T-helper 1 cell treated with Interleukin-12 subunit alpha and Interleukin-12 subunit beta and Interleukin-4 antibody, amounts not matched to agents 30 ng/mL and 1 ng/mL, for 36 hours (primary cell): ENCODE results near the gene SLC5A2. TPM values are rescaled to one million over a fixed set of nuclear protein-coding genes. Genes with fewer than 3 reads are reported as not detected.

Experiments used
- intact Hi-C: fragments of 100-400 bp; cut with micrococcal nuclease; formaldehyde crosslinking; loops from one replicate; pipeline ENCODE4 v1.15.1; 2024
- total RNA-seq: library from RNA; stranded (reverse); gene quantifications from 2 replicates; pipeline ENCODE4 v1.2.3, GENCODE V29; 2022

The SLC5A2 gene
- total RNA-seq, 1 donor from 2014 or later = not detected

DNA sequence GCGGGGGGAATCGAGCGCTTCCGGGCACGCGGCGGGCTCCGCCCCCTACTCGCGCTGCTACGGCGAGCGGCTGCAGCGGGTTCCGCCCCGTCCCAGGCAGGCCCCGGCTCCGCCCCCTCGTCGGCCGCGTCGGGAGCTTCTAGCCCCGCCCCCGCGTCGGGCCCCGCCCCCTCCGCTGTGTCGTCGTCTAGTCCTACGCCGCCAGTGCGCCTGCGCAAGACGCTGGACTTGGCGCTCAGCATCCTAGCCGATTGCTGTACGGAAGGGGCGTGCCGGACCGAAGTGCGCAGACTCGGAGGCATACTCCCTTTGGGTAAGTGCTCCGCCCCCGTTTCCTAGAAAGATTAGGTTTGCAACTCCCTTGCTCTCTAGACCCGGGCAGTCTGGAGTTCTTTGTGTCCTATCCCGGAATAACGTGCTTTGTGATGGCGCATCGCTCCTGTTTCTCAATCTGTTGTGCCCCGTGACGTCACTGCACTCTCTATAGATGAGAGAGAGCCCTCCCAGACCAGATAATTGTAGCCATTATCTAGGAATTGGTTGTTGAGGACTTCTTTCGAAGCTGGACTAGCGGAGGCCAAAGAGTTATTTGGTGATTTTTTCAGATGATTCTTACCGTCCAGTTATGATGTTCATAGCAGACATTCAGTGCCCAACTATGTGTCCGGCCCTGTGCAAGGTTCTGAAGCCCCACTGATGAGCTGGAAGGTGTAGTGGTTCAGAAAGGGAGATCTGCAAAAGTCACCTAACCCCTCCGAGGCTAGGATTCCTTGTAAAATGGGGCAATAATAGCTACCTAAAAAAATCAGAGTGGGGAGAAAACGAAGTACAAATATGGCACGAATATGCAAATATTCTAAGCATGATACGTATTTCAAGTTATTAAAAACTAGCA is 23.0 kb upstream of the SLC5A2 start:
- intact Hi-C loops = loop anchor here (1.0 to 5.0 kb wide), 22 partner anchors 17 to 802 kb away; partner anchors contain the start of genes BCKDK, FBRS, FBXL19 and FUS

DNA sequence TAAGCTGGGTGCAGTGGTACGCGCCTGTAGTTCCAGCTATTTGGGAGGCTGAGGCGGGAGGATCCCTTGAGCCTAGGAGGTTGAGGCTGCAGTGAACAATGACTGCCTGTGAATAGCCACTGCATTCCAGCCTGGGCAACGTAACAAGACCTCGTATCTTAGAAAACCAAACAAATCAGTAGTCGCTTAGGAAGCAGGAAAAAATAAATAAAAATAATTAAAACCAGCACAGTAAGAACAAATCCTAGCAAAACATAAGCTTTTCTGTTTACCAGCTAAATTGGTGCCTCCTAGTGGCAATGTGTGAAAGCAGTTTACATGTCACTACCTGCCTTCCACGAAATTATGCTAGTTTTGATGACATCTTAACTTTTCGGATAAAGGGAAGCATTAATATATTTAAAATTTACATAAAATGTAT is 22.3 kb upstream of the SLC5A2 start:
- intact Hi-C loops = loop anchor here (1.0 kb wide), 2 partner anchors 235 to 409 kb away; no protein-coding TSS in a partner anchor

DNA sequence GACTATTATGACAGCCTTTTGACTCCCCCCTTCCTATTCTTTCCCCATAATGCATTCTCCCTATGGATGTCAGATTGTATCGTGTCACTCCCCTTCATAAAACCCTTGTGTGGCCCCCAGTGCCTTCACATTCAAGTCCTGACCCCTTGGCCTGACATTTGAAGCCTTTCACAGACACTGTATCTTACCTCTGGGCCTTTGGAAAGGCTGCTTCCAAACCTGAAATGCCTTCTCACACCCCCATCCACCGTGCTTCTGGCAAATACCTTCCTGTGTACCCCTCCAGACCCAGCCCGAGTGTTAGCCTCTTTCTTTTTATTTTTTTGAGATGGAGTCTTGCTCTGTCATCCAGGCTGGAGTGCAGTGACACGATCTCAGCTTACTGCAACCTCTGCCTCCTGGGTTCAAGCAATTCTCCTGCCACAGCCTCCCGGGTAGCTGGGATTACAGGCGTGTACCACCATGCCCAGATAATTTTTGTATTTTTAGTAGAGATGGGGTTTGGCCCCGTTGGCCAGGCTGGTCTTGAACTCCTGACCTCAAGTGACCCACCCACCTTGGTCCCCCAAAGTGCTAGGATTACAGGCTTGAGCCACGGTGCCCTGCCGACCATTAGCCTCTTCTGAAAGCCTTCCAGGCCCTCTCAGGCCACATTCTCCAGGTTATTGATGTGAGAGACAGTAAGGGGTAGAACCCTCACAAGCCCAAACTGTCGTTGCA is 21.6 kb upstream of the SLC5A2 start:
- intact Hi-C loops = no loop called here

DNA sequence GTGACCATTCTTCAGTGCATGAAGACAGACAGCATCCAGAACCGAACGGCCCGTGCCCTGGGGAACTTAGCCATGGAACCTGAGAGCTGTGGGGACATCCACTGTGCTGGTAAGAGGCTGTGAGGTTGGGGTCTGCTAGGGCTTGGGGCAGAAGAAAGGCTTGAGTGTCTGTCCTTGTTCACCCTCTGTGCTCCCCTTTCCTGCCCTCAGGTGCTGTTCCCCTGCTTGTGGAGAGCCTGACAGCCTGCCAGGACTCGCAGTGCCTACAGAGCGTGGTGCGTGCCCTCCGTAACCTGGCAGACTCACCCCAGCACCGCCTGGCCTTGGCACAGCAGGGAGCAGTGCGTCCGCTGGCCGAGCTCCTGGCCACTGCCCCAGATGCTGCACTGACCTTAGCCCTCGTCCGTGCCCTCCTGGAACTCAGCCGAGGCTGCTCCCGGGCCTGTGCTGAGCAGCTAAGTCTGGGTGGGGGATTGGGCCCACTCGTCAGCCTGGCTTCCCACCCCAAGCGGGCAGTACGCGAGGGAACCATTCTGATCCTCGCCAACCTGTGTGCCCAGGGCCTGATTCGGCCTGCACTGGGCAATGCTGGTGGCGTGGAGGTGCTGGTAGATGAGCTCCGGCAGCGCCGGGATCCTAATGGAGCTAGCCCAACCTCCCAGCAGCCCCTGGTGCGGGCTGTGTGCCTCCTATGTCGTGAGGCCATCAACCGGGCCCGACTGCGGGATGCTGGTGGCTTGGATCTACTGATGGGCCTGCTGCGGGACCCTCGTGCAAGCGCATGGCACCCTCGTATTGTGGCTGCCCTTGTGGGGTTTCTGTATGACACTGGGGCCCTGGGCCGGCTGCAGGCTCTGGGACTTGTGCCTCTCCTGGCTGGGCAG is 20.8 kb upstream of the SLC5A2 start:
- intact Hi-C loops = no loop called here

DNA sequence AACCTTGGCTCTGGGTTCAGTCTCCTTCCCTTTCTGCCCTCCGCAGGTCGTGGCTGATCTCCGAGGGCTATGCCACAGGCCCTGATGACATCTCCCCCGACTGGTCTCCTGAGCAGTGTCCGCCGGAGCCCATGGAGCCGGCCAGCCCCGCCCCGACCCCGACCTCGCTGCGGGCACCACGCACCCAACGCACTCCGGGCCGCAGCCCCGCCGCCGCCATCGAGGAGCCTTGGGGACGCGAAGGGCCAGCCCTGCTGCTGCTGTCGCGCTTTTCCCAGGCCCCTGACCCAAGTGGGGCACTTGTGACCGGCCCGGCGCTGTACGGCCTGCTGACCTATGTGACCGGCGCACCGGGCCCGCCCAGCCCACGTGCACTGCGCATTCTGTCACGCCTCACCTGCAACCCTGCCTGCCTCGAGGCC is 18.6 kb upstream of the SLC5A2 start:
- intact Hi-C loops = no loop called here

DNA sequence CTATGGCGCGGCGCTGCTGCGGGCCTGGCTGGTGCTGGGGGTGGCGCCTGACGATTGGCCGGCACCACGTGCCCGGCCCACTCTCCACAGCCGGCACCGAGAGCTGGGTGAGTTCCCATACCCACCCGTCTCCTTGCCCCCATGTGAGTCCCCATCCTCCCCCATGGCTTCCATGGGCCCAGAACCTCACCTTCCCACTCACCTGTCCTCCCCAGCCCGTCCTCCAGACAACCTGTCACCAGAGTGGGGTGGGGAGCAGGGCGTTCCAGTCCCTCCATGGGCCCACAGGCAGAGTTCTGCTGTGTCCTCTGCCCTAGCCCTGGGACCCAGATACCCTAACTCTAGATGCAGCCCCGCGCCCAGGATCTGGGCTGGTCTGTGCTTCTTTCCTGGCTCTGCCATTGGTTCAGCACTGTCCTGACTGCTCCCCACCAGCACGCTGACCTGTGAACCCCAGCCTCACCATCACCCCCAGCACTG is 18.1 kb upstream of the SLC5A2 start:
- intact Hi-C loops = no loop called here

DNA sequence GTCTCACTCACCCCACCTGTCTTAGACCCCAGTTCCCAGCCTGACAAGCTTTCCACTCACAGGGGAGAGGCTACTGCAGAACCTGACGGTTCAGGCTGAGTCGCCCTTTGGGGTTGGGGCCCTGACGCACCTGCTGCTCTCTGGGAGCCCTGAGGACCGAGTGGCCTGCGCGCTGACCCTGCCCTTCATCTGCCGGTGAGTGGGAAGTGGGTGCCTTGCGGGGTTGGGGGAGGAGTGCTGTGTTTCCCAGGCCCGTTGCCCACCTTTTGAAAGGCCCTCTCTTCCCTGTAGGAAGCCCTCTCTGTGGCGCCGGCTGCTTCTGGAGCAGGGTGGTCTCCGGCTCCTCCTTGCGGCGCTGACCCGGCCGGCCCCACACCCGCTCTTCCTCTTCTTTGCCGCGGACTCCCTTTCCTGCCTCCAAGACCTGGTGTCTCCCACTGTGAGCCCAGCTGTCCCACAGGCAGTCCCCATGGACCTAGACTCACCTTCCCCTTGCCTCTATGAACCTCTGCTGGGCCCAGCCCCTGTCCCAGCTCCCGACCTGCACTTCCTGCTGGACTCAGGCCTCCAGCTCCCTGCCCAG is 17.0 kb upstream of the SLC5A2 start:
- intact Hi-C loops = no loop called here

DNA sequence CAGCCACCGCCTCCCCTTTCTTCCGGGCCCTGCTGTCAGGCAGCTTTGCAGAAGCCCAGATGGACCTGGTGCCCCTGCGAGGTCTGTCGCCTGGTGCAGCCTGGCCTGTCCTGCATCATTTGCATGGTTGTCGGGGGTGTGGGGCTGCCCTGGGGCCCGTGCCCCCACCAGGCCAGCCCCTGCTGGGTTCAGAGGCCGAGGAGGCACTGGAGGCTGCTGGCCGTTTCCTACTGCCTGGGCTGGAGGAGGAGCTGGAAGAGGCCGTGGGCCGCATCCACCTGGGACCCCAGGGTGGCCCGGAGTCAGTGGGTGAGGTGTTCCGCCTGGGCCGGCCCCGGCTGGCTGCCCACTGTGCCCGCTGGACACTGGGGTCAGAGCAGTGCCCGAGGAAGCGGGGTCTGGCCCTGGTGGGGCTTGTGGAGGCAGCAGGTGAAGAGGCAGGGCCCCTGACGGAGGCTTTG is 16.5 kb upstream of the SLC5A2 start:
- intact Hi-C loops = no loop called here

DNA sequence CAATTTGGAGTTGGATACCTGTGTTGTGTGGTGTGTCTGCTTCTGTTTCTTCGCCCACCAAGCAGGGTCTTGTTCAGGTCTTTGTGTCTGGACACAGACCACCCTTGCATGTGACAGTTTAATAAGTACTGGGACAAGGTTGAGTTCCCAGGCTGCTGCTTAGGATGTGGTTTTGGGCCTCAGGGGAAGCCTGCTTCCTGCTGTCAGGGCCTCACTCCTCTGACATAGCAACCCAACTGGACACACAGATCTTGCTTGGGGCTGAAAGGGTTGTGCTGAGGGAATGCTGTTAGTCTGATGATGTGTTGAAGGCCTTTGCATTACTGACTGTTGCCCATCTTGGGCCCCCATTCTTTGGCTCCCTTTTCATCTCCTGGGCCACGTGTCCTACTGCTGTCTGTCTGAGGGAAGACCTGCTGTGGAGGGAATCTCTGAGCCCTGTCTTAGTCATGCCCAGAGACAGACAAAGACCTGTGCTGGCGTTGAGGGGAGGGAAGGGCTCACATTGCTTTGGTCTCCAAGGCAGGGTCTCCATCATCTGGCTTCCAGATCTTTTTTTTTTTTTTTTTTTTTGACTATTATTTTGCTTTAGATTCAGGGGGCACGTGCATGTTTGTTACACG is 15.7 kb upstream of the SLC5A2 start:
- intact Hi-C loops = no loop called here

DNA sequence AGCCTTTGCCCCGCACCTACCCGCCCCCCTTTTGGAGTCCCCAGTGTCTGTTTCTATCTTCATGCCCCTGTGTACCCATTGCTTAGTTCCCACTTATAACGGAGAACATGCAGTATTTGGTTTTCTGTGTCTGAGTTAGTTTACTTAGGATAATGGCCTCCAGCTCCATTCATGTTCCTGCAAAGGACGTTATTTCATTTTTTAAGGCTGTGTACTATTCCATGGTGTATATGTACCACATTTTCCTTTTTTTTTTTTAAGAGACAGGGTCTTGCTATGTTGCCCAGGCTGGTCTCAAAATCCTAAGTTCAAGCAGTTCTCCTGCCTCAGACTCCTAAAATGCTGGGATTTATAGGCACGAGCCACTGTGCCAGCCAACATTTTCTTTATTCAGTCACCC is 15.1 kb upstream of the SLC5A2 start:
- intact Hi-C loops = no loop called here

DNA sequence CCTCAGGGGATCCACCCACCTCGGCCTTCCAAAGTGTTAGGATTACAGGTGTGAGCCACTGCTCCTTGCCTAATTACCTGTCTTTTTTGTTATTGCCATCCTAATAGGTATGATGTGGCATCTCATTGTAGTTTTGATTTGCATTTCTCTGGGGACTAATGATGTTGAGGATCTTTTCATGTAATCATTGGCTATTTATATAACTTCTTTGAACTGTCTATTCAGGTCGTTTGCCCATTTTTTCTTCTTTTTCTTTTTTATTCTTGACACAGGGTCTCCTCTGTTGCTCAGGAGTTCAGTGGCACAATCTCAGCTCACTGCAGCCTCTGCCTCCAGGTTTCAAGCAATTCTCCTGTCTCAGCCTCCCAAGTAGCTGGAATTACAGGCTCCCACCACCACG is 12.3 kb upstream of the SLC5A2 start:
- intact Hi-C loops = no loop called here

DNA sequence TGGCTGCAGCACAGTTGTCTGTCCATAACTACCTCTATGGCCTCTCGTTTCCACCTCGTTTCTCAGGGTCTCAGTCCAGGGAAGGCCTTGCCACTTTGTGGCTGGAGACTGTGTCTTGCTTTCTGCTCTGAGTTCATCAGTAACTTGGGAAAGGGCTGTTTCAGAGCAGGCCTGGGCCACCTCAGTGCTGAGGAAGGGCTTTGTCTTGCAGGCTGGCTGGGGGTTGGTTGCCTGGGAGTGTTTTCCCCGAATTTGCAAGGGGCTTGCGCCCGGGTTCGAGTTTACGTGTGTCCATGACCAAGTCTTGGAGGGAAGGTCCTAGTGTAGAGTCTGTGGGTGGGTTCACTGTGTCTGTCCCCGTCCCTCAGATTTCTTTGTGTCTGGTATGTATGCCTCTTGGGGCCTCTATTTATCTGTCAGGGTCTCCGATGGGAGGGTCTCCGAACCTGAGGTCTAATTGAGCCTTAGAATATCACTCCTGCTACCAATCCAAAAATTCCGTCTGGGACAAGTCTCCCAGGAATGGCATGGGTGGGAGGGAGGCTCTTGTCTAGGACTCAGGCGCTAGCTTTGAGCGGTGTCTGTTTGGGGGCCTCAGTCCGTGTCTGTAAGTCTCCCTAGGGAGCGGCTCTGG is 11.6 kb upstream of the SLC5A2 start:
- intact Hi-C loops = no loop called here

DNA sequence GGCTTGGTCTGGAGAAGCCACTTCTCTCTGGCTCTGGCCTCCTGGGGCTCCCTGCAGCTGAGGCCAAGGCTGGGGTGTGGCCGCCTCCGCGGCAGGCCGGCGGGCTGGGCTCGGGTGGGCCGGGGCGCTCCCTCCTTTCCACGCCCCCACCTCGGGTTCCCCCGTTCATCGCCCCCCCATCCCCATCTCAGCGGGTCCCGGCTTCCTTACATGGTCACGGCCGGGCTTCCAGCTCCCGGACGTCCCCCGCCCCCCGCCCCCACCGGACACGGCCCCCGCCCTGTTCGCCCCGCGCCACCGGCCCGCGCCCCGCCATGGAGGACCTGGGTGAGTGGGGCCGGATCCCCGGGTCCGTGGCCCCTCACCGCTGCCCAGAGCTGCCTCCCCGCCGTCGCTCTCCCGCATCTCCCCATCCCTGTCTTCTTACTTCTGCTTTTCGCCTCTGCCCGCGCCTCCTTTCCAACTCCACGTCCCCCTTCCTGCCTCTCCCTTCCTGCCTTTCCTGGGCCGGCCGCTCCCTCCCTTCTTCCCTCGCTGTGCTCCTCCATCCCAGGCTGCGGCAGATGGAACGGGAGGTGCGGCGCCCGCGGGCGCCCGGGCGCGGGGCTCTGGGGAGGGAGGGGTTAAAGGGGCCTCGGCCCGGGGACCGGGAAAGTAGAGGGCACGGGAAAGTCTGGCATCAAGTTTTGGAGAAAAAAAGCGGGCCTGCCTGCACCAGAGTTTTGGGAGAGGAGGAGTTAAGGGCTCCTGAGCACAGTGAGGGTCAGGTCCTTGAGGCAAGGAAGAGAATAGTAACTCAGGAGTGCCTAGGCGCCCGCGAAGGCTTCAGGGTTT is 10.8 kb upstream of the SLC5A2 start, which contains the start of gene TGFB1I1:
Gene TGFB1I1, plus strand, starts transcription at position 278 of the 834 bp plus-strand sequence. Its CDS starts 37 bp downstream, at position 315.
- intact Hi-C loops = no loop called here

DNA sequence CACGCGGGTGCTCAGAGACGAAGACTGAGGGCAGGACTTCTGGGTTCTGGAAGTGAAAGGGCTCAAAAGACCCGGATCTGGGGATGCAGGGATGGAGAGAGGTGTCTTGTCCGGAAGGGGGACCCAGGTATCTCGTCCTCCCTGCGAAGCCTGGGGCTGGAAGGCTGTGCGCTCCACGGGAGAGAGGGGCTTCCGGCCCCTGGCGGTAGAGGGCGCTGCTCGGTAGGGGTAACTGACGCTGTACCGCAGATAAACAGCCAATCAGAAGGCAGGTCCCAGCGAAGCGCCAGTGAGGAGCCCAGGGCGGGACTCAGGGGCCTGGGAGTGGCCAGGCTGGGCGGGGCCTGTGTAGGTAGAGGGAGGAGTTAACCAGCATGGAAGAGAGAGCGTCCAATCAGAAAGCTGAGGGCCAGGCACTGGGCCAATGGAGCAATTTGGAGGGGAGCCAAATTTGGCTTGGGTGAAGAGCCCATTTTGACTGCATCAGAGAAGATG is 10.2 kb upstream of the SLC5A2 start:
- intact Hi-C loops = no loop called here

DNA sequence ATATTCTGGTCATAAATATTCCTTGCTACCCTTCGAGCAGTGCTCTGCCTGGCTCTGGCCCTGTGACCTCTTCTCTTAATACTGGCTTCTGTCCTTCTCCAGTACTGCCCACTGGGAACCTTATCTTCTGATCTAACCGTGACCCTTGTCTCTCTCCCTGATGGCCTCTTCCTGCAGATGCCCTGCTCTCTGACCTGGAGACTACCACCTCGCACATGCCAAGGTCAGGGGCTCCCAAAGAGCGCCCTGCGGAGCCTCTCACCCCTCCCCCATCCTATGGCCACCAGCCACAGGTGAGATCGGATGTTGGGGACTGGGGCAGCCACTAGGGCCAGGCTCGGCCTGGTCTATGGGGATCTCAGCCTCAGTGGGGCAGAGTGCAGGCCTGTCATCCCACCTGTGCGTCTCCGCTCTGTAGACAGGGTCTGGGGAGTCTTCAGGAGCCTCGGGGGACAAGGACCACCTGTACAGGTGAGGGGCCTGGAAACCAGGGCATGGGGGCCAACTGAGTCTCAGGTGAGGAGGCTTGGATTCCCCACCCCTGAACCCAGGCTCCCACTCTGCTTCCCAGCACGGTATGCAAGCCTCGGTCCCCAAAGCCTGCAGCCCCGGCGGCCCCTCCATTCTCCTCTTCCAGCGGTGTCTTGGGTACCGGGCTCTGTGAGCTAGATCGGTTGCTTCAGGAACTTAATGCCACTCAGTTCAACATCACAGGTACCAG is 9.5 kb upstream of the SLC5A2 start:
- intact Hi-C loops = no loop called here

DNA sequence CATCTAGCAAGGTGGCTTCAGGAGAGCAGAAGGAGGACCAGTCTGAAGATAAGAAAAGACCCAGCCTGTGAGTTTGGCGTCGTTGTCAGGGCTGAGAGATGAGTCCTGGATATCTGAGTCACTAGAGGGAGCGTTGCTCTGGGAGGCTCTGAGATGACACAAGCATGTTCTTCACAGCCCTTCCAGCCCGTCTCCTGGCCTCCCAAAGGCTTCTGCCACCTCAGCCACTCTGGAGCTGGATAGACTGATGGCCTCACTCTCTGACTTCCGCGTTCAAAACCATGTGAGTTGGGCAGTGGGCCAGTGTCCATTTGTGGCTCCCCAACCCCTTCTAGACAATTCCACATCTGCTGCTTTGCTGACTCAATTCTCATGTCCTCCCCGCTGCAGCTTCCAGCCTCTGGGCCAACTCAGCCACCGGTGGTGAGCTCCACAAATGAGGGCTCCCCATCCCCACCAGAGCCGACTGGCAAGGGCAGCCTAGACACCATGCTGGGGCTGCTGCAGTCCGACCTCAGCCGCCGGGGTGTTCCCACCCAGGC is 8.7 kb upstream of the SLC5A2 start:
- intact Hi-C loops = no loop called here
